ENCODE measurements around the gene DLX6.

The DLX6 gene

GRCh38 chr7:96995406-96996110, 9.8 kb upstream of the DLX6 start:
- no peak for DNase-seq (ENCODE audit: low spot score)

- DNase-seq (ENCODE audit: low spot score) = no peak
These were observed 9.0 kb upstream of the DLX6 start for GRCh38 chr7:96996111-96996957.

GRCh38 chr7:96996958-96997511, 8.3 kb upstream of the DLX6 start:
- no peak for DNase-seq (ENCODE audit: low spot score)

GRCh38 chr7:96997512-96998032, 7.8 kb upstream of the DLX6 start:
- DNase-seq (ENCODE audit: low spot score) = no peak

- no peak for DNase-seq (ENCODE audit: low spot score)
These were observed 7.0 kb upstream of the DLX6 start for GRCh38 chr7:96998333-96998732.

- no peak for DNase-seq (ENCODE audit: low spot score)
These were observed 6.6 kb upstream of the DLX6 start for GRCh38 chr7:96998744-96999143.

- DNase-seq (ENCODE audit: low spot score) = no peak
These were observed 4.1 kb upstream of the DLX6 start for GRCh38 chr7:97001221-97001620.

GRCh38 chr7:97001656-97002554, 3.4 kb upstream of the DLX6 start:
- DNase-seq (ENCODE audit: low spot score) = no peak

GRCh38 chr7:97002555-97003261, 2.6 kb upstream of the DLX6 start:
- DNase-seq (ENCODE audit: low spot score) = no peak

GRCh38 chr7:97003262-97004246, 1.8 kb upstream of the DLX6 start:
- DNase-seq (ENCODE audit: low spot score) = no peak

GRCh38 chr7:97004247-97005182, 838 bp upstream of the DLX6 start:
- no peak for DNase-seq (ENCODE audit: low spot score)

GRCh38 chr7:97006055-97006815, 882 bp downstream of the DLX6 start:
- DNase-seq (ENCODE audit: low spot score) = peak; percentile 14

GRCh38 chr7:97006816-97007582, 1.6 kb downstream of the DLX6 start:
- DNase-seq (ENCODE audit: low spot score) = no peak

GRCh38 chr7:97007583-97007861, 2.2 kb downstream of the DLX6 start:
- DNase-seq (ENCODE audit: low spot score) = no peak

- DNase-seq (ENCODE audit: low spot score) = no peak
These were observed 3.0 kb downstream of the DLX6 start for GRCh38 chr7:97008275-97008917.

- no peak for DNase-seq (ENCODE audit: low spot score)
These were observed 4.7 kb downstream of the DLX6 start for GRCh38 chr7:97009753-97010732.

Data from cerebellar cortex (tissue), 1 donor.